Measurements from ENCODE around the gene SYTL3. TPM values are rescaled to one million over a fixed set of nuclear protein-coding genes. Genes with fewer than 3 reads are reported as not detected.
"Not testable (repeated sequence)": the region's sequence is repeated elsewhere in the genome, so short reads cannot be mapped to it uniquely, and the experiment has no call there.

SYTL3 gene
- total RNA-seq, 6 donors from 2014 or later, result 10.3 to 28.3 (median 20.0) TPM

DNA sequence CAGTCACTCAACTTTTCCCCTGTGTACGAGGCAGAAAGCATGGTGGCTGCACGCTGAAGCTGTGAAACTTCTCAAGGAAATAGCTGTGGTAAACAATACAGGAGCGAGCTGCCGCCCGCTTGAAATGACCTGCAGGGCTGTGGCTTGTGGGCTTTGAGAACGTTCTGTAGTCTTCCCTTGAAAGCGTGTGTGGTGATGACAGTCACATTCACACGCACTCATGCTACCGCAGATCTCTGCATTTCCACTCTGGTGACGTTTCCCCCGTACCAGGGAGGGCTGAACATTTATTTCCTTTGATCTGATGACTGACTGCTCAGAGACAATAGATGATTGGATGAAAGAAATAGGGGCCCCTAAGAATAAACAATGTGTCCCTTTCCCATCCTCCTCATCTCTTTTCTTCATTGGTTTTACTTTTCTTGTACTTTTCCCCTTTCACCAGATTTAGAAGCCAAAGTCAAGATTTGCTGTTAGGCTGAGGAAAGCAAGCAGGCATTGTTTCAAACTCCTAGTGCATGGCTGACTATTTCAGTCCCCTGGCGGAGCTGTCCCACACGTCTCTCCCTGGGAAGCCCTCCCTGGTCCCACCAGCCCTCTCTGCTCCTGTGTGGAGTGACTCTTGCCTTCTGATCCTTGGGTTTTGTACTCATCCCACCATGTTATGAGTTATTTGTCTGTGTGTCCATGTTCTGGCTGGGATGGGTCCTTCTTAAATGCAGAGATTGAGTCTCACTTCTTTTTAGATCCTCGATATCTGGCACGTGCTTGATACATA lies 3.9 kb downstream of the SYTL3 start:
- Histone ChIP-seq H3K27me3 (no peaks in the 10 kb centered on the region), H3K4me3 (no peak overlapping the region), H3K4me1 (peaks cover 29 to 46% (median 33%) of the 10 kb centered on the region in 4 donors), H3K36me3 (no peaks in the 10 kb centered on the region), H3K9me3 (no peaks in the 10 kb centered on the region), H3K27ac (peak overlapping the region; percentile 70 to 90 (median 80))
- WGBS, 2 donors, result 47 to 61% methylated on average over 15 of the region's 15 CpGs
- peak; percentile 12 to 50 for ATAC-seq (ENCODE audit: low FRiP score in 2 of 2)
- DNase-seq, result peak in 1 of 2 donors; percentile 81
- TF ChIP-seq EP300 (IDR thresholded peaks at IDR 0.05) (peak; percentile 80 to 97 (median 95)), POLR2AphosphoS5 (IDR thresholded peaks at IDR 0.05) (peak; percentile 82 to 84), POLR2A (IDR thresholded peaks at IDR 0.05) (peak in 1 of 4 donors; percentile 50)
- TF ChIP-seq, protein P1, sequence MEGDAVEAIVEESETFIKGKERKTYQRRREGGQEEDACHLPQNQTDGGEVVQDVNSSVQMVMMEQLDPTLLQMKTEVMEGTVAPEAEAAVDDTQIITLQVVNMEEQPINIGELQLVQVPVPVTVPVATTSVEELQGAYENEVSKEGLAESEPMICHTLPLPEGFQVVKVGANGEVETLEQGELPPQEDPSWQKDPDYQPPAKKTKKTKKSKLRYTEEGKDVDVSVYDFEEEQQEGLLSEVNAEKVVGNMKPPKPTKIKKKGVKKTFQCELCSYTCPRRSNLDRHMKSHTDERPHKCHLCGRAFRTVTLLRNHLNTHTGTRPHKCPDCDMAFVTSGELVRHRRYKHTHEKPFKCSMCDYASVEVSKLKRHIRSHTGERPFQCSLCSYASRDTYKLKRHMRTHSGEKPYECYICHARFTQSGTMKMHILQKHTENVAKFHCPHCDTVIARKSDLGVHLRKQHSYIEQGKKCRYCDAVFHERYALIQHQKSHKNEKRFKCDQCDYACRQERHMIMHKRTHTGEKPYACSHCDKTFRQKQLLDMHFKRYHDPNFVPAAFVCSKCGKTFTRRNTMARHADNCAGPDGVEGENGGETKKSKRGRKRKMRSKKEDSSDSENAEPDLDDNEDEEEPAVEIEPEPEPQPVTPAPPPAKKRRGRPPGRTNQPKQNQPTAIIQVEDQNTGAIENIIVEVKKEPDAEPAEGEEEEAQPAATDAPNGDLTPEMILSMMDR (IDR thresholded peaks at IDR 0.05), result no peak

DNA sequence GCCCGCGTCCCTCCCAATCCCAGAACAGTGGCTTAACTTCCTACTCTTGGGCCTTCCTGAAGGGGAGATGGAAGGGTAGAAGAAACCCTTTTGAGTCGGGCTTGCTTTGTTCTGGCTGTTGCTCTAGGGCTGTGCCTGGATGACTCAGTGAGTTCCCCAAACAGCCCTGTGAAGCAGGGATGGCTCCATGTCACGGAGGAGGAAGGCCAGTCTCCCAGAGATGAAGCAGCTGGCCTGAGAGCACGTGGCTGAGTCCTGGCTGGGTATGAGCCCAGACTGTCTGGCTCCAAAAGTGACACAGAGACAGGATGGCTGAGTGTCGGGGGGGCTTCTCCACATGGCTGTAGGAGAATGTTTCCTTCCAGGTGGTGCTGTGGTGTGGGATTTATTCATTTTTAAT lies 4.6 kb downstream of the SYTL3 start:
- peak in 2 of 4 donors; percentile 5 to 34 for TF ChIP-seq POLR2A (IDR thresholded peaks at IDR 0.05)
- peak; percentile 45 to 72 for TF ChIP-seq POLR2AphosphoS5 (IDR thresholded peaks at IDR 0.05)
- no peak for TF ChIP-seq EP300 (IDR thresholded peaks at IDR 0.05)
- H3K4me1 ChIP-seq, result peaks cover 21 to 39% (median 28%) of the 10 kb centered on the region in 4 donors
- peak overlapping the region; percentile 70 to 90 (median 80) for H3K27ac ChIP-seq
- ATAC-seq (ENCODE audit: low FRiP score in 2 of 2) (peak; percentile 81 to 95), DNase-seq (peak in 1 of 2 donors; percentile 87)
- H3K9me3 ChIP-seq, result no peaks in the 10 kb centered on the region
- H3K27me3 ChIP-seq, result no peaks in the 10 kb centered on the region
- WGBS, 2 donors, result 56 to 95% methylated on average over 3 to 6 of the region's 6 CpGs
- no peak overlapping the region for H3K4me3 ChIP-seq
- no peaks in the 10 kb centered on the region for H3K36me3 ChIP-seq

DNA sequence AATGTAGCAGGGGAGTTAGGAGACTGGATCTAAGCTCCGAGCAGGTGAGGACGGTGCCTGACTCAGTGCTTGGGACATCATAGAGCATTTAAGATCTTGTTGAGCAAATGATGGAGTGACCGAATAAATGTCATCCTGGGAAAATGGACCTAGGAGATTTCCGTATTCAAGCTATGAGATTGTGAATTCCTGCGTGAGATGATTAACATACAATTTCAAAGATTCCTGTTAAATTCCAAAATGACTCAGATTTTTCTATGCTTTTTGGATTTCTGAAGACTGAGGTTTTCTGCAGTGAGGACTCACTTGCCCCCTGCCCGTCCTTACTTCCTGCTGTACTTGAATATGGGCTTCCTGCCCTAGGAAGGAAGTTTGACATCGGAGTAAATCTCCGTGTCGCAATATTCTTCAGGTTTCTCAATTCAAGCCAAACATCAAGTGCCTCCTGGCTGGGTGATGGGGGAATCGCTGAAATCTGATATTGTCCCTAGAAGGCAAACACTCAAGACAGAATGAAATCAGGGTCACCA lies 5.2 kb downstream of the SYTL3 start:
- H3K27me3 ChIP-seq, result no peaks in the 10 kb centered on the region
- no peak overlapping the region for H3K4me3 ChIP-seq
- peak overlapping the region; percentile 70 to 90 (median 80) for H3K27ac ChIP-seq
- H3K9me3 ChIP-seq, result no peaks in the 10 kb centered on the region
- peak; percentile 19 to 56 for ATAC-seq (ENCODE audit: low FRiP score in 2 of 2)
- TF ChIP-seq POLR2A (IDR thresholded peaks at IDR 0.05) (no peak), EP300 (IDR thresholded peaks at IDR 0.05) (peak in 2 of 4 donors; percentile 52 to 79), POLR2AphosphoS5 (IDR thresholded peaks at IDR 0.05) (peak; percentile 13 to 47)
- TF ChIP-seq, protein P1 (IDR thresholded peaks at IDR 0.05), result peak in 2 of 6 experiments; percentile 10 to 16
- peaks cover 19 to 37% (median 29%) of the 10 kb centered on the region in 4 donors for H3K4me1 ChIP-seq
- 30 to 38% methylated on average over 10 of the region's 10 CpGs for WGBS, 2 donors
- DNase-seq, result peak in 1 of 2 donors; percentile 74
- H3K36me3 ChIP-seq, result no peaks in the 10 kb centered on the region

DNA sequence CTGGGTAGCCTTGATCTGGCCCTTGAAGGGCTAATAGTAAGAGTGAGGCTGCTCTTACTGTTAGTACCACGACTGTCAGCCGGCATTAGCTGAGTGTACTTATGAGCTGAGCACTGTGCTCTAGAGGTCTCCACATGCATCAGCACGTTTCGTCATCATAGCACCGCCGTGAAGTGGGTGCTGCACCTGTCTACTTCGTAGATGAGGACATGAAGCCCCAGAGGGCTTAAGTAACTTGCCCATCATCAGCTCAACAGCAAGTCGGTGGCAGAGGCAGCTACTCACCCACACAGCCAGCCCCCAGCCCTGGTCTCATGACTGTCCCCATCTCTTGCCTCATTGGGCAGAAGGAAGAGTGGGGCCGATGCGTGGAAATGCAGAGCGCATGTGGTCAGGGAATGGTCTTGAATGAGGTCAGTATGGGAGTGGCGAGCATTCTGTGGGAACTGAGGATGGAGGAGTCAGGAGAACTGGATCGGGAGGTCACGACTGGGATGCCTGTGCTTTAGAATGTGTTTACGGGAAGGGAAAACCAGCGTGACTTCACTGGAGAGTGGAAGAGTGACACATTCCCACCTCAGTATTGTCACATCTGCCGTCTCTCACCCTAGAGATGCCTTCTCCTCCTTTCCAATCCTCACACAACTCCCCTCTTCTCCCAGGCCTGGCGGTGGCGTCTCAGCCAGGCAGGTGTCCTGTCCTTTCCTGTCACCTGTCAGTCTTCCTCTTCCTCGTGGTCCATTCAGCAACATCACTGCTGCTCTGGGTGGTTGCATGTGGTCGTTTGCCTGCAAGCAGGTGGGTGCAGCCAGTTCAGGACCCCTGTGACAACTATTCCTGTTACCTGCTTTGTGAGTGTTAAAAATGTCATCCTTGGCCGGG lies 6.0 kb downstream of the SYTL3 start:
- H3K36me3 ChIP-seq, result no peaks in the 10 kb centered on the region
- H3K27ac ChIP-seq, result peak overlapping the region; percentile 70 to 90 (median 80)
- TF ChIP-seq EP300 (IDR thresholded peaks at IDR 0.05) (no peak), POLR2AphosphoS5 (IDR thresholded peaks at IDR 0.05) (peak in 1 of 2 donors; percentile 24)
- no peak overlapping the region for H3K4me3 ChIP-seq
- WGBS, 2 donors, result 67 to 82% methylated on average over 21 to 22 of the region's 22 CpGs
- DNase-seq (peak in 1 of 2 donors; percentile 89), ATAC-seq (ENCODE audit: low FRiP score in 2 of 2) (peak; percentile 11 to 72)
- no peaks in the 10 kb centered on the region for H3K9me3 ChIP-seq
- H3K4me1 ChIP-seq, result peaks cover 19 to 45% (median 36%) of the 10 kb centered on the region in 4 donors
- no peaks in the 10 kb centered on the region for H3K27me3 ChIP-seq

DNA sequence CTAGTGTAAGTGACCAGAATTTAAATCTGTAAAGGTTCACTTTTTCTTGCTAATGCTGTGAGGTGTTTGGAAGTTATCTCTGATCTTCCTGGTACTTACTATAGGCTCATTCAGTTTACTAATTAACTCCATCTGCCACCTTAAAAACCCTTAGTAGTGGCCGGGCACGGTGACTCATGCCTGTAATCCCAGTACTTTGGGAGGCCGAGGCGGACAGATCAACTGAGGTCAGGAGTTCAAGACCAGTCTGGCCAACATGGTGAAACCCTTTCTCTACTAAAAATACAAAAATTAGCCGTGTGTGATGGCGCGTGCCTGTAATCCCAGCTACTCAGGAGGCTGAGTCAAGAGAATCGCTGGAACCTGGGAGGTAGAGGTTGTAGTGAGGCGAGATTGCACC lies 7.1 kb downstream of the SYTL3 start:
- H3K4me1 ChIP-seq, result peaks cover 19 to 46% (median 38%) of the 10 kb centered on the region in 4 donors
- ATAC-seq (ENCODE audit: low FRiP score in 2 of 2); H3K36me3 ChIP-seq; H3K9me3 ChIP-seq; H3K27me3 ChIP-seq; H3K4me3 ChIP-seq: not testable (repeated sequence)
- WGBS, 2 donors, result 64 to 66% methylated on average over 9 of the region's 9 CpGs
- peak in 1 of 2 donors; percentile 77 for DNase-seq
- peak overlapping the region in 2 of 4 donors; percentile 78 to 81 for H3K27ac ChIP-seq

All from upper lobe of left lung (tissue), 6 donors.